HG03175 (cell line): ENCODE data around the gene SELP.

ENCODE experiments used
- ATAC-seq: cut with Tn5 transposase; IDR thresholded peaks from one replicate; pipeline ENCODE4 v1.9.1; 2021; ENCODE audit warnings: mild to moderate bottlenecking, moderate library complexity; ENCODE audit not compliant: unreplicated experiment

The SELP gene

GRCh38 chr1:169577981-169578738 is 51.8 kb downstream of the SELP start:
- no peak for ATAC-seq

GRCh38 chr1:169576935-169577331 is 53.0 kb downstream of the SELP start:
- no peak for ATAC-seq

- no peak for ATAC-seq
These were observed 53.5 kb downstream of the SELP start for GRCh38 chr1:169576241-169576934.

GRCh38 chr1:169574336-169574735 is 55.6 kb downstream of the SELP start:
- ATAC-seq = no peak

- ATAC-seq = no peak
These were observed 57.7 kb downstream of the SELP start for GRCh38 chr1:169572187-169572586.

GRCh38 chr1:169571450-169571849 is 58.5 kb downstream of the SELP start:
- no peak for ATAC-seq

- ATAC-seq = no peak
These were observed 59.8 kb downstream of the SELP start for GRCh38 chr1:169570172-169570574.

- ATAC-seq = no peak
These were observed 61.4 kb downstream of the SELP start for GRCh38 chr1:169568497-169568896.

GRCh38 chr1:169565335-169566271 is 64.3 kb downstream of the SELP start:
- no peak for ATAC-seq

- ATAC-seq = no peak
These were observed 66.3 kb downstream of the SELP start for GRCh38 chr1:169563650-169564049.

- no peak for ATAC-seq
These were observed 66.8 kb downstream of the SELP start for GRCh38 chr1:169563019-169563615.

- ATAC-seq = no peak
These were observed 68.2 kb downstream of the SELP start for GRCh38 chr1:169561692-169562091.

GRCh38 chr1:169557131-169557530 is 72.8 kb downstream of the SELP start:
- ATAC-seq = no peak

GRCh38 chr1:169550294-169550693 is 79.6 kb downstream of the SELP start:
- ATAC-seq = peak; percentile 58

GRCh38 chr1:169548282-169548681 is 81.6 kb downstream of the SELP start:
- ATAC-seq = no peak

- peak; percentile 69 for ATAC-seq
These were observed 83.6 kb downstream of the SELP start for GRCh38 chr1:169546087-169546995.

GRCh38 chr1:169545472-169545871 is 84.5 kb downstream of the SELP start:
- ATAC-seq = no peak

- ATAC-seq = no peak
These were observed 90.7 kb downstream of the SELP start for GRCh38 chr1:169538998-169539871.
